PFSK-1 (cell line): Measurements from ENCODE around the gene PRMT1.

Experiments used
- FOXP2 ChIP-seq: optimal IDR thresholded peaks from 2 replicates; pipeline ENCODE3; 2011; ENCODE audit warnings: borderline replicate concordance, control low read depth, inconsistent platforms; ENCODE audit not compliant: insufficient read depth; ENCODE audit errors: extremely low read length, extremely low read depth
- POLR2AphosphoS5 ChIP-seq: IDR thresholded peaks from 2 replicates; pipeline ENCODE4 v1.6.1; 2012; ENCODE audit warnings: low read depth, mild to moderate bottlenecking, control low read depth, low read length, moderate library complexity
- REST ChIP-seq, 2 experiments: IDR thresholded peaks; 2 replicates each; pipeline versions ENCODE4 v1.6.1 to v1.8.0; 2011 to 2012; ENCODE audit warnings: low read depth in 2 of 2, low read length in 2 of 2, control low read depth in 1 of 2, inconsistent platforms in 1 of 2, mild to moderate bottlenecking in 1 of 2, moderate library complexity in 1 of 2; ENCODE audit not compliant: insufficient read depth in 1 of 2
- SIN3A ChIP-seq: IDR thresholded peaks from 2 replicates; pipeline ENCODE4 v1.6.1; 2012; ENCODE audit warnings: mild to moderate bottlenecking, low read length, moderate library complexity, borderline replicate concordance; ENCODE audit not compliant: insufficient read depth
- TAF1 ChIP-seq: IDR thresholded peaks from 2 replicates; pipeline ENCODE4 v1.6.1; 2012; ENCODE audit warnings: low read length, control low read depth, borderline replicate concordance; ENCODE audit not compliant: insufficient read depth

Gene PRMT1

DNA sequence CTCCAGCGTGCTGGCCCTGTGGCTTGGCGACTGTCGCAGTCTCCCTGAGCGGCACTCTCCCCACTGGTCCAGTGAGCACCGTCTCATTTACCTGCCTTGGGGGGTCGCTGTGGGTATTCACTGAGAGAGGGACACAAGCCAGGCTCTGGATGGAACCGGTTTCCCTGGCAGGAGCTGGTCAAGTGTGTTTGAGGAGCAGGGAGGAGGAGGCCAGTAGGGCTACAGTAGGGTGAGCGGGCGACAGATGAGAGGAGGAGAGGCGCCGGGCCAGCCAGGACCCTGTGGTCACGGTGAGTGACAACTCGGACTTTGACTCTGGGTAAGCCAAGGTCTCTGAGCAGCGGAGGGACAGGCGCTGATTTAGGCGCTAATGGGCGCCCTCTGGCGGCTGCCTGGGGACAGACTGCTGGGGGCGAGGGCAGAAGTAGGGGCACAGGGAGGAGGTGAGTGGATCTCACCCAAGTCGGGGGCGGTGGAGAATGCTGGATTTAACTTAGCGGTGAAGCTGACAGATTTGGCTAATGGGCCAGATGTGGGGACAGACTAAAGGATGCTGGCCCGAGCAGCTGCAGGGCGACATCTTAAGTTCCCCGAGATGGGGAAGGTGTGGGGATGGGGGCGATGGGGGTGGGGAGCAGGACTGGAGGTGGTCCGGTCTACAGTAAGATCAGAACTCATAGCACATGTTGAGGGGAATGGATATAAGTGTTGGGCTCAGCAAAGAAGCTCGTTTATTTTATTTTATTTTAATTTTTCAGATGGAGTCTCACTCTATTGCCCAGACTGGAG, 4.7 kb upstream of the PRMT1 start:
- TF ChIP-seq TAF1 = no peak
- TF ChIP-seq FOXP2 = no peak
- no peak for TF ChIP-seq POLR2AphosphoS5

- 0 out of 2 replicates have a peak, but pooled peaks have one; percentile 37 for TF ChIP-seq TAF1
- TF ChIP-seq FOXP2 = no peak
- TF ChIP-seq SIN3A = no peak
- no peak; a peak in 1 of 4 replicates for TF ChIP-seq REST (IDR thresholded peaks at IDR 0.05; ENCODE audit: insufficient read depth in 1 of 2, low read depth in 2 of 2, low read length in 2 of 2)
- TF ChIP-seq POLR2AphosphoS5 = peak; percentile 55; the same call in 1 of the 2 replicates
These were observed 811 bp upstream of the PRMT1 start for GRCh38 chr19:49676136-49676783.

GRCh38 chr19:49676784-49677230, 264 bp upstream of the PRMT1 start:
- TF ChIP-seq REST (IDR thresholded peaks at IDR 0.05; ENCODE audit: insufficient read depth in 1 of 2, low read depth in 2 of 2, low read length in 2 of 2) (no peak), POLR2AphosphoS5 (no peak), TAF1 (no peak), FOXP2 (peak; percentile 49), SIN3A (no peak)

DNA sequence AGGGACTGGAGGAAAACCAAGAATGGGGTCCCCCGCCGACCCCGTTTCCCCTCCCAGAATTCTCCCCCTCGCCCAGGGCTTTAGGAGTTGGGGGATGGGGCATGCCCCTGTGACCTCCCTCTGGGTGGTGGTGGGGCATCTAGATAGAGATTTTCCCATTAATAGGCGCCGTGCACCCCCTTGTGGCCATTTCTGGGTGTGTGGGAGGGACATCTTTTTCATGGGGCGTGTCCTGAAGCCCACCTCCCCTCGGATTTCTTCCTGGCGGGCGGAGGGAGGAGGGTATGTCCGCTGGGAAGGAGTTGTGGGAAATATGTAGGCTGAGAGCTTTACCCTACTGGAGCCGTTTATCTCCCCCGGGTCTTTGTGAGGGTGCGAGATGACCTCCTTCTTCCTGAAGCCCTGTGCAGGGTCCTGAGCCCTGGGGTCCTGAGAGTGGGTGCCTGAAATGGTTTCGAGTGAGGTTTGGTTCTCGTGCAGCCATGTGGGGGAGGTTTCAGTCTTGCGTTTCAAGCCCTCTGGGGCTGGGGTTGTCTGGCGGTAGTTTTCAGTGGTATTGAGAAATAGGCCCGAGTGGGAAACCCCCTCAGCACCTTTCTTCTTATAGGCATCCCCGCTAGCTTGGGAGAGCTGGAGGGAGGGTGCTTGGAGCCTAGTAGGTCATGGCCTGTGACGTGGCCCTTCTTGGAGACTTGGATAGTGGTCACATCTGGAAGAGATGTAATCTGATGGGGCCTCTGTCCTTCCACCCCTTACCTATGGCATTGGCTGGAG, 1.0 kb downstream of the PRMT1 start:
- no peak for TF ChIP-seq SIN3A
- TF ChIP-seq FOXP2 = no peak
- TF ChIP-seq TAF1 = no peak
- no peak for TF ChIP-seq REST (IDR thresholded peaks at IDR 0.05; ENCODE audit: insufficient read depth in 1 of 2, low read depth in 2 of 2, low read length in 2 of 2)
- TF ChIP-seq POLR2AphosphoS5 = no peak

DNA sequence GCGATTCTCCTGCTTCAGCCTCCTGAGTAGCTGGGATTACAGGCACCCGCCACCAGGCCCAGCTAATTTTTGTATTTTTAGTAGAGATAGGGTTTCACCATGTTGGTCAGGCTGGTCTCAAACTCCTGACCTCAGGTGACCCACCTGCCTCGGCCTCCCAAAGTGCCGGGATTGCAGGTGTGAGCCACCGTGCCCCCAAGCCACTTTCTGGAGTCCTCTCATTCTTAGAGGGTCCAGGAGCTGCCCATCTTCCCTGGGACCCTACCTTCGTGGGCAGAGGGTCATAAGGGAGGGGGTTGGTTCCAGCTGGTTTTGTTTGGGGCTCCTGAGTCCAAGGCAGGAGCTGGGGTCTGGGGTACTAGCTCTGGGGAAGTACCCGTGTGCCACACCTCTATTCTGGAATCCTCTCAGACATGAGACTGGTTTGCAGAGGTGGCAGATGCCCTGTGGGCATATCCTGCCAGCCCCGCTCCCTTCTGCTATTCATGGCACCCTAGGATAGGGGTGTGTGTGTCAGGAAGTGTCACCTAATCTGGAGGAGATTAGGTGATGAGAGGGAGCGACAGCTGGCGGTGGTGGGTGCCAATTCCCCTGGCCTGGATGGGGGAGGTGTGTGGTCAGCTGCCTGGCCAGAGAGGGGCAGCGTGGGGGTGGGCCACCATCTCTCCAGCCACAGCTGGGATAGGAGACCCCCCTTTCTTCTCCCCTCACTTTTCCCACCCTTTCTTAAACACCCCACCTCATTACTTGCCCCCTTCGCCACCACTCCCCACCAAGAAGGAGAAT, 2.1 kb downstream of the PRMT1 start:
- TF ChIP-seq TAF1 = no peak
- no peak for TF ChIP-seq FOXP2
